SK-N-SH (cell line): ENCODE results near the gene MGAT5.

Experiments
- FOXJ3 ChIP-seq: sonication (generic); formaldehyde crosslinking; IDR thresholded peaks from 2 replicates; pipeline ENCODE4 v1.5.1; 2020; ENCODE audit warnings: mild to moderate bottlenecking, missing genetic modification reagents
- FOXM1 ChIP-seq: IDR thresholded peaks from 2 replicates; pipeline ENCODE4 v1.4.0; 2012; ENCODE audit warnings: low read depth, mild to moderate bottlenecking

DNA sequence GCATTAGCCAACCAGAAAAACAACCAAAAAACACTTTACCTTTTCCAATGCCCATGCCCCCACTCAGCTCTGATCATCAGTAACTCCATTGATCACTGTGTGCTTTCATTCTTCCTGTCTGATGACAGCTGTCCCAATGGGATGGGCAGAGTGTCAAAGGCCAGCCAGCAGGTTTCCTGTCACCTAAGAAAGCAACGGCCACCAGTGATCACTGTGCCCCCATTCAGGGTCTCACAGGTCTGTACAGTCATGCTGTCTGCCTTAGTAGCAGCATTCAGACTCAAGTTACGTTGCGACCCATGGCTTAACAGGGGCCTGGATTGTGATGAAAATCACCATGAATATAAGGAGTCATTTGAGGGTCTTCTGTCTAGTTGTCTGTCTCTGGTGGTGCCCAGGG is 184.5 kb downstream of the MGAT5 start:
- TF ChIP-seq FOXM1 = no peak
- TF ChIP-seq FOXJ3 (CRISPR knock-in tag) = no peak
